T-helper 17 cell (primary cell): ENCODE results near the gene CD180. TPM values are rescaled to one million over a fixed set of nuclear protein-coding genes. Genes with fewer than 3 reads are reported as not detected.

ENCODE experiments used
- ATAC-seq: fragments of 150-1000 bp; cut with Tn5 transposase; 2 replicates; pipeline ENCODE4 v1.10.0; 2021; ENCODE audit warnings: mild to moderate bottlenecking, moderate library complexity
- DNase-seq, 3 donors: peaks; one replicate each; pipeline versions ENCODE4 v3.0.0 to v3.0.0-alpha.2; 2020 to 2021
- H3K9me3 ChIP-seq: one replicate; pipeline ENCODE4 v1.7.0; 2013; ENCODE audit warnings: low read length, mild to moderate bottlenecking; ENCODE audit not compliant: control insufficient read depth, poor library complexity, severe bottlenecking
- H3K27ac Mint-ChIP-seq: one replicate; pipeline ENCODE4 v1.8.0; 2022; ENCODE audit warnings: mild to moderate bottlenecking, moderate library complexity, mixed read lengths
- H3K27me3 Mint-ChIP-seq: one replicate; pipeline ENCODE4 v1.8.0; 2022; ENCODE audit warnings: mixed read lengths
- H3K36me3 Mint-ChIP-seq: one replicate; pipeline ENCODE4 v1.8.0; 2022; ENCODE audit warnings: low read depth, mixed read lengths
- H3K4me1 Mint-ChIP-seq: one replicate; pipeline ENCODE4 v1.8.0; 2022; ENCODE audit warnings: mild to moderate bottlenecking, mixed read lengths
- H3K4me3 Mint-ChIP-seq: one replicate; pipeline ENCODE4 v1.8.0; 2022; ENCODE audit warnings: mild to moderate bottlenecking, moderate library complexity, mixed read lengths
- total RNA-seq, 4 donors: library from RNA in 2 of 4; stranded (reverse) in 2 of 4; gene quantifications; one replicate each; pipeline ENCODE4 v1.2.3 and lab custom pipeline; 2022 to 2026

The CD180 gene
- total RNA-seq, 2 donors from 2014 or later: 0.05 to 1.3 TPM

DNA sequence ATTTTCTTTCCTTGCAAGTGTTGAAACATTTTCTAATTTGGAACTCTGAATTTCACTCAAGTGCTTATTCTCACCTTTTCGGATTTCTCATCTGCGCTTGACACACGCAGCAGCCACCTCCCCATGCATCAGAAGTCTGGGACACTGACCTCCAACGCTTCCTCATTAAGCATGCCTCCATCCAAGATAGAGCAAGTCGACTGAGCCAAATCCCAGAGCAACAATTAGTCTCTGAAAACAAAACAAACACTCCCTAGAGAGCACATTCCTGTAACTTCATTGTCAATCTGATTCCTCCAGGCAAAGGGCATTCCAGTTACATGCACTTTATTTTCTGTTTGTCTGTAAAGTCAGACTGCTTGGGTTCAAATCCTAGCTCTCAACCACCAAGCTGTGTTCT lies 5.7 kb downstream of the CD180 start:
- H3K9me3 ChIP-seq: no peaks in the 10 kb centered on the region
- Mint-ChIP-seq H3K4me3 (no peak overlapping the region), H3K36me3 (peaks cover 3% of the 10 kb centered on the region), H3K27me3 (no peaks in the 10 kb centered on the region), H3K4me1 (peaks cover 40% of the 10 kb centered on the region), H3K27ac (no peak overlapping the region)
- ATAC-seq (no peak), DNase-seq (no peak)

- H3K27ac Mint-ChIP-seq: peak overlapping the region; percentile 27
- H3K36me3 Mint-ChIP-seq: no peaks in the 10 kb centered on the region
- peaks cover 40% of the 10 kb centered on the region for H3K4me1 Mint-ChIP-seq
- H3K4me3 Mint-ChIP-seq: no peak overlapping the region
- DNase-seq (no peak), ATAC-seq (no peak)
- H3K27me3 Mint-ChIP-seq: no peaks in the 10 kb centered on the region
- no peaks in the 10 kb centered on the region for H3K9me3 ChIP-seq
Measured at GRCh38 chr5:67190410-67190809, 6.2 kb downstream of the CD180 start.

DNA sequence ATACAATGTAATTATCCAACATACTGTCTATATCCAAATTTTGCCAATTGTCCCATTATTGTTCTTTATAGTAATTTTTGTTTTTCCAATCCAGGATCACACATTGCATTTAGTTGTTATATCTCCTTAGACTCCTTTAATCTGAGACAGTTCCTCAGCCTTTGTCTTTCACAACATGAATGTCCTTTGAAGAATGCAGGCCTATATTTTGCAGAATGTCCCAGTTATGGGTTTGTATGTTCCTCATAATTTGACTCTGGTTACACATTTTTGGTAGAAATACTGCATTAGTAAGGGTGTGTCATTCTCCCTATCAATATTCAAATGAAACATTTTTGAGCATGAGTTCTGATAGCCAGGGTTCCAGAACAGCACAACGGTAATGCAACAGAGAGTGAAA lies 6.7 kb downstream of the CD180 start:
- H3K4me1 Mint-ChIP-seq: peaks cover 40% of the 10 kb centered on the region
- DNase-seq (no peak), ATAC-seq (no peak)
- no peaks in the 10 kb centered on the region for H3K27me3 Mint-ChIP-seq
- H3K4me3 Mint-ChIP-seq: no peak overlapping the region
- no peaks in the 10 kb centered on the region for H3K36me3 Mint-ChIP-seq
- no peaks in the 10 kb centered on the region for H3K9me3 ChIP-seq
- H3K27ac Mint-ChIP-seq: peak overlapping the region; percentile 27

DNA sequence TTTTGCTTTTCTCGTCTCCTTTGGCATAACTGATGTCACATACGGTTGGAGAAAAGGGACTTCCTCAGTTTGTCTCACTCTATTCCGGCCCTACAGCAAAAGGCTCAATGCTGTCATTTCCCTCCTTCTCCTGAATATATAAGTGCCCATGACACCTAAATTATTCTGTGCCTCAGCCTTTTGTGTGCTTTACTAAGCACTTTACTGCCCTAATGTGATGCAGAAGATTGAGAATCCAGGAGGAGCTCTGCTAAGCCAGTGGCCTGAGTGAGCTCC lies 7.6 kb downstream of the CD180 start:
- H3K4me3 Mint-ChIP-seq: peak overlapping the region; percentile 64
- peak overlapping the region; percentile 93 for H3K27ac Mint-ChIP-seq
- H3K27me3 Mint-ChIP-seq: no peaks in the 10 kb centered on the region
- no peaks in the 10 kb centered on the region for H3K9me3 ChIP-seq
- H3K4me1 Mint-ChIP-seq: peaks cover 37% of the 10 kb centered on the region
- no peaks in the 10 kb centered on the region for H3K36me3 Mint-ChIP-seq
- ATAC-seq (peak; percentile 20), DNase-seq (no peak)

DNA sequence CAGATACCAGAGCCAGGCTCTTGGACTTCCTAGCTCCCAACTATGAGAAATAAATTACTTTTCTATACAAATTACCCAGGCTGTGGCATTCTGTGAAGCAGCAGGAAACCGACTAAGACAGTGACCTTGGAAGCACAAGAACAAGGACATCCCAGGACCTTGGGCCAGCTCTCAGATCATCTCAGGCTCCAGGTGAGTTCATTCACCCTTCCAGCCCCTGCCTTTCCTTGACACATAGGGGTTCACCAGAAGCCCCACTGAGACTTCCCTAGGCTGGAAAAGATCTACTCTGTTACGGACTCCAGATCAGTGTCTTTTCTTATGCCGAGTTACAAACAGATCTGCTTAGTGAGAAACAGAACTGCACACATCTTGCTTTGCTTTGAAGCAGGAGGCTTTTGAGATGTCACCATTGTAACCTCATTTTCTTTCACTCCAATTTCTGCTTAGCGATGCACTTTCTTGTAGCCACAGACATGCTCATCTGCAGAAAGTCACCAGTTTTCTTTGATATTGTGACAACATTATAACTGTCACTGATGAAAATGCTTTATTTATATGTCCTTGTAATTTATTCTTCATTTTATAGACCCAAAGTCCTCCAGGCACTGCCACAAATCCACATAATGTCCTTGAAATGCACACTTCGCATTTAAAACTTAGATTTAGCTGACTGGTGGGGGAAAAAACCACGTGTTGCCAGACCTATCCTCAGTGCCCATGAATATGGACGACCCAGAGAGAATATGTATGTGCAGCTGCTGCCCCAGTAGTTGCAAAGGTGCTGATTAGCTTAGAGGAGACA lies 8.1 kb downstream of the CD180 start:
- DNase-seq (no peak), ATAC-seq (peak; percentile 59)
- Mint-ChIP-seq H3K27me3 (no peaks in the 10 kb centered on the region), H3K27ac (peak overlapping the region; percentile 93), H3K4me1 (peaks cover 35% of the 10 kb centered on the region), H3K4me3 (peak overlapping the region; percentile 64), H3K36me3 (no peaks in the 10 kb centered on the region)
- no peaks in the 10 kb centered on the region for H3K9me3 ChIP-seq

- H3K4me1 Mint-ChIP-seq: peaks cover 42% of the 10 kb centered on the region
- DNase-seq (no peak), ATAC-seq (peak; percentile 78)
Measured at GRCh38 chr5:67187006-67187715, 9.4 kb downstream of the CD180 start.

GRCh38 chr5:67183859-67184258 lies 12.7 kb downstream of the CD180 start:
- DNase-seq (no peak), ATAC-seq (no peak)
- Mint-ChIP-seq H3K27me3 (no peaks in the 10 kb centered on the region), H3K27ac (no peak overlapping the region), H3K4me1 (peaks cover 38% of the 10 kb centered on the region), H3K36me3 (peaks cover 2% of the 10 kb centered on the region), H3K4me3 (no peak overlapping the region)
- no peaks in the 10 kb centered on the region for H3K9me3 ChIP-seq

More at GRCh38 chr5:67187006-67187715, 9.4 kb downstream of the CD180 start:
- peak overlapping the region; percentile 93 for H3K27ac Mint-ChIP-seq
- H3K9me3 ChIP-seq: no peaks in the 10 kb centered on the region
- no peaks in the 10 kb centered on the region for H3K27me3 Mint-ChIP-seq
- H3K36me3 Mint-ChIP-seq: peaks cover 2% of the 10 kb centered on the region
- H3K4me3 Mint-ChIP-seq: peak overlapping the region; percentile 5

DNA sequence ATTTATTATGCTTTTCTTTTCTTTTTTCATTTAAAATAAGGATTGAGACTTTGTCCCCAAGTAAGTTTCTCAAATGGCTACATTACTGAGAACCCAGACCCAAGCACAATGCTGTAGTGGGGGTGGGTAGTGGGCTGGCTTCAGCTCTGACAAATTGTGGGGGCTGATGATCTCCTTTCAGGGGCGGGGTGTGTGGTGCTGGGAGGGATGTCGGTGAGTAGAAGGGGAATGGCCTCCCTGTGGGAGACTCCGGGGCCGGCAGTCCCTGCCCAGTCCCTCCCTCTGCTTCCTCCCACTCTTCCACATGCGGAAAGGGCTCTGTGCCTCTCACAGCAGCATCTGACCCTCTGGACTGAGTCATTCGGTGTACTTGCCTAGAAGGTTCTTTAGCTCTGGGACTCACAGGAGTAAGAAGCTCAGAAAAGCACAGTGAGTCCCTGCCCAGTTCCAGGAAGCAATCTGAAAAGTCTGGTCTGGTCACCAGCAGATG lies 14.3 kb downstream of the CD180 start:
- H3K9me3 ChIP-seq: no peaks in the 10 kb centered on the region
- Mint-ChIP-seq H3K4me3 (no peak overlapping the region), H3K4me1 (peaks cover 25% of the 10 kb centered on the region), H3K27ac (peak overlapping the region; percentile 74), H3K27me3 (no peaks in the 10 kb centered on the region), H3K36me3 (peaks cover 2% of the 10 kb centered on the region)
- ATAC-seq (no peak), DNase-seq (no peak)

- Mint-ChIP-seq H3K4me3 (peak overlapping the region; percentile 41), H3K27me3 (no peaks in the 10 kb centered on the region), H3K4me1 (peaks cover 20% of the 10 kb centered on the region), H3K36me3 (peaks cover 4% of the 10 kb centered on the region), H3K27ac (peak overlapping the region; percentile 74)
- DNase-seq (no peak), ATAC-seq (peak; percentile 44)
- no peaks in the 10 kb centered on the region for H3K9me3 ChIP-seq
Measured at GRCh38 chr5:67181648-67182221, 14.9 kb downstream of the CD180 start.

GRCh38 chr5:67179697-67180361 lies 16.8 kb downstream of the CD180 start:
- Mint-ChIP-seq H3K4me1 (peaks cover 16% of the 10 kb centered on the region), H3K27ac (no peak overlapping the region), H3K27me3 (no peaks in the 10 kb centered on the region), H3K36me3 (peaks cover 5% of the 10 kb centered on the region), H3K4me3 (no peak overlapping the region)
- no peak for ATAC-seq
- DNase-seq: no peak
- peaks cover 2% of the 10 kb centered on the region for H3K9me3 ChIP-seq

GRCh38 chr5:67178966-67179365 lies 17.6 kb downstream of the CD180 start:
- no peak for DNase-seq
- H3K4me3 Mint-ChIP-seq: no peak overlapping the region
- H3K36me3 Mint-ChIP-seq: peaks cover 5% of the 10 kb centered on the region

GRCh38 chr5:67178085-67178484 lies 18.5 kb downstream of the CD180 start:
- H3K9me3 ChIP-seq: peaks cover 2% of the 10 kb centered on the region
- no peak for DNase-seq
- ATAC-seq: peak; percentile 63
- Mint-ChIP-seq H3K36me3 (peaks cover 3% of the 10 kb centered on the region), H3K27ac (no peak overlapping the region), H3K4me1 (peaks cover 13% of the 10 kb centered on the region), H3K27me3 (no peaks in the 10 kb centered on the region), H3K4me3 (no peak overlapping the region)

More at GRCh38 chr5:67178966-67179365, 17.6 kb downstream of the CD180 start:
- H3K27ac Mint-ChIP-seq: no peak overlapping the region
- peaks cover 2% of the 10 kb centered on the region for H3K9me3 ChIP-seq
- H3K27me3 Mint-ChIP-seq: no peaks in the 10 kb centered on the region
- H3K4me1 Mint-ChIP-seq: peaks cover 16% of the 10 kb centered on the region
- no peak for ATAC-seq

DNA sequence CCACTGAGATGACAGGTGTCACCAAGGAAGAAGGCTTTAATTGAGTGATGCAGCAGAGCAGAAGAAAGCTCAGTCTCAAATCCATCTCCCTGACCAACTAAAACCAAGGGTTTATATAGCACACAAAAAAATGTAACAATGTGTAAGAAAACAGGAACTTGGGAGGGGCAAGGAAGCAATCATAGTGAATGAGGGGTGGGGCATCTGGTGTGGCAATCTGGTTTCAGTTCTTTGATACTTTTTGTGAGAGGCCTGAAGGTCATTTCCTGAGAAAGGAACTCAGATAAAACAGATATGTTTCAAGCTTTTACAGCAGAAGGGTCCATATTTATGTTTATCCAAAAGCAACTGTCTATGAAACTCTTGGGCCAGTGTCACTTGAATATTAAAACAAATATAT lies 19.7 kb downstream of the CD180 start:
- Mint-ChIP-seq H3K36me3 (peaks cover 3% of the 10 kb centered on the region), H3K4me3 (no peak overlapping the region), H3K27me3 (no peaks in the 10 kb centered on the region), H3K4me1 (peaks cover 7% of the 10 kb centered on the region), H3K27ac (no peak overlapping the region)
- peaks cover 2% of the 10 kb centered on the region for H3K9me3 ChIP-seq
- DNase-seq (no peak), ATAC-seq (no peak)
